KBM-7 (cell line): ENCODE data around the gene NRN1L.

ENCODE experiments used
- DNase-seq: peaks from one replicate; pipeline ENCODE4 v3.0.0-alpha.2; 2015
- in situ Hi-C: fragments of 300-500 bp; cut with MboI; formaldehyde crosslinking; loops from 2 replicates; pipeline ENCODE4 v1.14.3; 2020; ENCODE audit warnings: low sequenced_read_pairs, low pct_unique_long_range_greater_than_20kb, mixed read lengths

NRN1L gene

DNA sequence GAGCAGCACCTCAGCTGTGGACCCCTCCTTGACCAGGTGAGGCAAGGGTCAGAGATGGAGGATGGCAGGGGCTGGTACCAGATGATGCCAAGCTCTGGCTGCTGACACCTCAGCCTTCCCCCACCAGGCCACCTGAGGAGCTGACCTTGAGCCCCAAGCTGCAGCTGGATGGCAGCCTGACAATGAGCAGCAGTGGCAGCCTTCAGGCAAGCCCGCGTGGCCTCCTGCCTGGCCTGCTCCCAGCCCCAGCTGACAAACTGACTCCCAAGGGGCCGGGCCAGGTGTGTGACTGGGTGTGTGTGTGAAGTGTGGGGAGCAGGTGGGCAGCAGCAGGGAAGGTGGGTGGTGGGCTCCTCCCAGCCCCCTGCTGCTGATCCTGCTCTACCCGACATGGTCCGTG, 4.7 kb upstream of the NRN1L start:
- no peak for DNase-seq
- in situ Hi-C loops: no loop called here

DNA sequence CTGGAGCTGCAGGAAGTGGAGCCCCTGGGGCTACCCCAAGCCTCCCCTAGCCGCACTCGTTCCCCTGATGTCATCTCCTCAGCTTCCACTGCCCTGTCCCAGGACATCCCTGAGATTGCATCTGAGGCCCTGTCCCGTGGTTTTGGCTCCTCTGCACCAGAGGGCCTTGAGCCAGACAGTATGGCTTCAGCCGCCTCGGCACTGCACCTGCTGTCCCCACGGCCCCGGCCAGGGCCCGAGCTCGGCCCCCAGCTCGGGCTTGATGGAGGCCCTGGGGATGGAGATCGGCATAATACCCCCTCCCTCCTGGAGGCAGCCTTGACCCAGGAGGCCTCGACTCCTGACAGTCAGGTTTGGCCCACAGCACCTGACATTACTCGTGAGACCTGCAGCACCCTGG, 4.1 kb upstream of the NRN1L start:
- in situ Hi-C loops: no loop called here
- no peak for DNase-seq

DNA sequence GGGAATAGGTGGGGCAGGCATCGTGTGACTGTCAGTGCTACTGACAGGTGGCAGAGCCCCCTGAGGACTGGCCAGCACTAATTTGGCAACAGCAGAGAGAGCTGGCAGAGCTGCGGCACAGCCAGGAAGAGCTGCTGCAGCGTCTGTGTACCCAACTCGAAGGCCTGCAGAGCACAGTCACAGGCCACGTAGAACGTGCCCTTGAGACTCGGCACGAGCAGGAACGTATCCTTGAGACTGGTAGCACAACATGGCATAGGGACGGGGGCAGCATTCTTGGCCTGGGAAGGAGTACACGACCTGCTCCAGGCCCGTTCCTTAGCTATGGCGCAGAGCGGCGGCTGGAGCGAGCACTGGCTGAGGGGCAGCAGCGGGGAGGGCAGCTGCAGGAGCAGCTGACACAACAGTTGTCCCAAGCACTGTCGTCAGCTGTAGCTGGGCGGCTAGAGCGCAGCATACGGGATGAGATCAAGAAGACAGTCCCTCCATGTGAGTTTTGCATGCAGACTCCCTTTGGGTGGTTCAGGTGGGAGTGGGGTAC, 3.0 kb upstream of the NRN1L start:
- in situ Hi-C loops: no loop called here
- no peak for DNase-seq

DNA sequence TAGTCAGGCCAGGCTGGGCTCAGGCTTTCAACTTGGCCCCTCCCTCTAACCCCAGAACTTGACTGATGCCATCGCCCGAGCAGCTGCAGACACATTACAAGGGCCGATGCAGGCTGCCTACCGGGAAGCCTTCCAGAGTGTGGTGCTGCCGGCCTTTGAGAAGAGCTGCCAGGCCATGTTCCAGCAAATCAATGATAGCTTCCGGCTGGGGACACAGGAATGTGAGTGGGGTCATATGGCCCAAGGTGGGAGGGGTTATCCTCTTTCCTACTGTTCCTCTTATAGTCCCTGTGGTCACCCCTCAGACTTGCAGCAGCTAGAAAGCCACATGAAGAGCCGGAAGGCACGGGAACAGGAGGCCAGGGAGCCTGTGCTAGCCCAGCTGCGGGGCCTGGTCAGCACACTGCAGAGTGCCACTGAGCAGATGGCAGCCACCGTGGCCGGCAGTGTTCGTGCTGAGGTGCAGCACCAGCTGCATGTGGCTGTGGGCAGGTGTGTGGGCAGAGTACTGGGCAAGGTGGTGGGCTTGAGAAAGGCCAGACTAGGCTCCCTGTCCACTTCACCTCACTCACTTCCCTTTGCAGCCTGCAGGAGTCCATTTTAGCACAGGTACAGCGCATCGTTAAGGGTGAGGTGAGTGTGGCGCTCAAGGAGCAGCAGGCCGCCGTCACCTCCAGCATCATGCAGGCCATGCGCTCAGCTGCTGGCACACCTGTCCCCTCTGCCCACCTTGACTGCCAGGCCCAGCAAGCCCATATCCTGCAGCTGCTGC, 2.1 kb upstream of the NRN1L start:
- in situ Hi-C loops: no loop called here

DNA sequence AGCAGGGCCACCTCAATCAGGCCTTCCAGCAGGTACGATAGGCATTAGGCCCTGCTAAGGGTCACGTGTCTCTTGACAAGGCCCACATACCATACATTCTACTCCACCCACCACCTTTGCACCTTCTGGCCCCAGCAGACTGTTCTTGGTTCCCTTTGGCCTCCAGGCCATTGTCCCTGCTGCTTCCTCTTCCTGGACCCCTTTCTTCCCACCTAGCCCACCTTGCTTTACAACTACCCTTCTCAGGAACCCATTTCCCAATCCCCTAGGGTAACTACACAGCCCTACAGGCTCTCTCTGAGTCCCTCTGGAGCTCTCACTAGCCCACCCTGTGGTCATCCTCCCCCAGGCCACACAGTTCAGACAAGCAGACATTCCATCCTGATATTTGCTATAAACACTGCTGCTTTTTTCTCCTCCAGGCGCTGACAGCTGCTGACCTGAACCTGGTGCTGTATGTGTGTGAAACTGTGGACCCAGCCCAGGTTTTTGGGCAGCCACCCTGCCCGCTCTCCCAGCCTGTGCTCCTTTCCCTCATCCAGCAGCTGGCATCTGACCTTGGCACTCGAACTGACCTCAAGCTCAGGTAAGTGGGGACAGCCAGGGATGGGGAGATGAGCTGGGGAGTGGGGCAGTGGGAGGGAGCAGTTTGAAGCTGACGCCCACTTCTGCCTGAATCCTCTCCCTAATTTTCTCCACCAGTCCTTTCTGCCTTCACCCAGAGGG, 1.4 kb upstream of the NRN1L start:
- DNase-seq: no peak
- in situ Hi-C loops: no loop called here

More for the DNA sequence above, 2.1 kb upstream of the NRN1L start:
- no peak for DNase-seq

DNA sequence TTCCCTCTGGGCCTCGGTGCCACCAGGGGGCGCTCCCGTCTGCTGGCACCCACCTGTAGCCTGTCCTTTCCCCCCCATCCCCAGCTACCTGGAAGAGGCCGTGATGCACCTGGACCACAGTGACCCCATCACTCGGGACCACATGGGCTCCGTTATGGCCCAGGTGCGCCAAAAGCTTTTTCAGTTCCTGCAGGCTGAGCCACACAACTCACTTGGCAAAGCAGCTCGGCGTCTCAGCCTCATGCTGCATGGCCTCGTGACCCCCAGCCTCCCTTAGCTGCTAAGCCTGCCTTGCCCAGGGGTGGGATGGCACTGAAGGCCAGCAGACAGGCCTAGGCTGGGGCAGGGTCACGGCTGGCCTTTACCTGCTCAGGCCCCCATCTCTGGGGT, 818 bp upstream of the NRN1L start:
- peak; percentile 73 for DNase-seq
- in situ Hi-C loops: no loop called here

DNA sequence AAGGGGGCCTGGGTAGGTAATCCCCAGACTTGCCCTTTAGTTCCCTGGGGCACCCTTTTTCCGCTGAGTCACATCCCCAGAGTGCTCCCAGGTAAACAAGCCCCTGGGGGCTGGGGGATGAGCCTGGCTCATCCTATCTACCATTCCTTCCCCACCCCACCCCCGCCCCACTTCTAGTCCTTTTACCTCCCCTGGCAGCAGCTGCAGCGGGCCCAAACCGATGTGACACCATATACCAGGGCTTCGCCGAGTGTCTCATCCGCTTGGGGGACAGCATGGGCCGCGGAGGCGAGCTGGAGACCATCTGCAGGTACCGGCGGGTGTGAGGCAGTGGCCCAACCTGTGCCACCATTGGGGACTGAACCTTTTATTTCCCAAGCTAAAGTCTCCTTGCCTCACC, 860 bp downstream of the NRN1L start:
- in situ Hi-C loops: no loop called here

DNA sequence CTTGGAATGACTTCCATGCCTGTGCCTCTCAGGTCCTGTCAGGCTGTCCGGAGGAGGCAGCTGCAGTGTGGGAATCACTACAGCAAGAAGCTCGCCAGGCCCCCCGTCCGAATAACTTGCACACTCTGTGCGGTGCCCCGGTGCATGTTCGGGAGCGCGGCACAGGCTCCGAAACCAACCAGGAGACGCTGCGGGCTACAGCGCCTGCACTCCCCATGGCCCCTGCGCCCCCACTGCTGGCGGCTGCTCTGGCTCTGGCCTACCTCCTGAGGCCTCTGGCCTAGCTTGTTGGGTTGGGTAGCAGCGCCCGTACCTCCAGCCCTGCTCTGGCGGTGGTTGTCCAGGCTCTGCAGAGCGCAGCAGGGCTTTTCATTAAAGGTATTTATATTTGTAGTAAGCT, 1.3 kb downstream of the NRN1L start:
- in situ Hi-C loops: no loop called here
- no peak for DNase-seq

More for the DNA sequence above, 860 bp downstream of the NRN1L start:
- no peak for DNase-seq

DNA sequence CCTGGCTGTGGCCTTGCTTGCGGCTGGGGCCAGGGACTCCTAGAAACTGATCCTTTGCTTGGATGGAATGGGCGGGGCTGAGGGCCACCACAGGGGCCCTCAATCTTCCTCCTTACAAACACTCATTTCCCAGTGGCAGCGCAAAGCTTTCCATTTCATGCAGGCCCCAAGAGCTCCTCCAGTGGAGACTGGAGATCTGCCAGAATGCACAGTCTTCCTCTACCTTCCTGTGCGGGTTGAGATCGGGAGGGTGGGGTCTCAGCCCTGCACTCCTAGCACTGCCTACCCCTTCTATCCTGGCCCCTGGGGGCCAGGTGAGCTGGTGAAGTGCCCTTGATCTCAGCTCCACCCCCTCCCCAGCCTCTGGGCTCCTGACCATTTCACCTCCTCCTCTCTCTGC, 1.7 kb downstream of the NRN1L start:
- in situ Hi-C loops: no loop called here
- no peak for DNase-seq

DNA sequence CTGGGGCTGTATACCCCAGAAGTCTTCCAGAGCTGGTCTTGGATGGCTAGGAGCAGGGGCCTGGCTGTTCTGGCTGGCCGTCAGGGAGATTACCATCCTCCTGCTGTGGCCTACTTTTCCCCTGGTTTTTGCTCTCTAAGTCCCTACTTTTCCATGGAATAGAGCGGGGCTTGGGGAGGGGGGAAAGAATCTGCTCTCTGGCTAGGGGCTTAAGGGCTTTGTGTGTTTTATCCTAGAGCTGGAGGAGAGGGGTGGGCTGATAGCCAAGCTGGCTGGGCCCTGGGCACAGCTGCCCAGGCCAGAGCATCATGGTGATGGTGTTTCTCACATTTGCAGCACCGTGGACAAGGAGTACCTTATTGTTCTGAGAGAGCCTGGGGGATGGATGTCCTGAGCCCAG, 3.6 kb downstream of the NRN1L start:
- in situ Hi-C loops: no loop called here
- DNase-seq: no peak

DNA sequence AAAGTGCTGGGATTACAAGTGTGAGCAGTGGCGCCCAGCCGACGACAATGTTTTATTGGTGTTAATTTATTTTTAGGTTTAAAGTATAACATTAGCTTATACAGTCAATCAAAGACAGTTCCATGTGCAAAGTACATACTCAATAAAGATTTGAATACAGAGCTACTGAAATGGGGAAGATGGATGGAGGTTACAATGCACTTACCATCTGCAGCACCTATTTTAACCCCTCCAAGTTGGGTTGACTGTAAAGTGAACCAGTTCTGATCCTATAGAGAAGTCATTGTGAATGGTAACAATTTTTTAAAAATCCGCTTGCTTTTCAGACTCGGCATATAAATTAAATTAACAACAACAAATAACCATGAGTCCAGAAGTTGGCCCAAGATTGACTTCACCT, 7.7 kb downstream of the NRN1L start:
- in situ Hi-C loops: no loop called here
- DNase-seq: no peak

DNA sequence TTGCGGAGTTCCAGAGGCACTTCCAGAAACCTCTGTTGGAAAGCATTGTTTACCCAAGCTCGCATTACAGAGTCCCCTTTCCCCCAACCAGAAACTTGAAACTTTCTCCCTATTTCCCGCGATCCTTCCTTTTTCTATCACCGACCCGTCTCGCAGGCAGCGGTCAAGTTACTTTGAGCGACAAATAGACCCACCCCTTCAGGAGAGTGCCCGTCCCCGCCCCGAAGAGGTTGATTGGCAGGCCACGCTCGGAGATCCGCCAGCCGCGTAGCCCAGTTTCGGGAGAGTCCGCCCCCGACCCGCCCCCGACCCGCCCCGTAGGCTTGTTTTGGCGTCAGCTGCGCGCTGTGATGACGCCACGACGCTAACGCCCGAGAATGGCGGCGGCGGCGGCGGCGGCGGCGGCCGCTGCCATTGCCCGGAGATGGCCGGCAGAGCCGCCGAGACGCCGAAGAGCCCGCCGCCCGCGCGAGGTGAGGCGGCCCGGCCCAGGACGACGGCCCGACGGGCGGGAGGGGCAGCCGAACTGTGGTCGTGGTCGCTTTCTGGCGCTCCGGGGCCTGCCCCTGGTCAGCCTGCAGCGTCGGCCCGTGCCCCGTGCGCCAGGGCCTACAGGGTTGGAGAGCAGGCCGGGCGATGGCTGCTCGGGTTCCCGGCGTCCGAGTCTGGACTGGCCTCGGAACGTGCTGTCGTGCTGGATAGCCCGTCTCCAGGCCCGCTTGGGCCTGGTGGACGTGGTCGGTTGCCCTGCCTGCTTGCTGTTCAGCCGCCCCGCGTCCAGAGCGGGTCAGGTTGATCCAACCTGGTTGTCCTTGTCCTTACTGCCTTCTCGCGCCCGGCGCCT, 8.4 kb downstream of the NRN1L start, which contains the start of gene PSKH1:
PSKH1 (plus strand) TSS at position 356 of the 844 bp plus-strand sequence. CDS start 15,496 bp downstream, outside the sequence.
- DNase-seq: peak; percentile 94
- in situ Hi-C loops: no loop called here

DNA sequence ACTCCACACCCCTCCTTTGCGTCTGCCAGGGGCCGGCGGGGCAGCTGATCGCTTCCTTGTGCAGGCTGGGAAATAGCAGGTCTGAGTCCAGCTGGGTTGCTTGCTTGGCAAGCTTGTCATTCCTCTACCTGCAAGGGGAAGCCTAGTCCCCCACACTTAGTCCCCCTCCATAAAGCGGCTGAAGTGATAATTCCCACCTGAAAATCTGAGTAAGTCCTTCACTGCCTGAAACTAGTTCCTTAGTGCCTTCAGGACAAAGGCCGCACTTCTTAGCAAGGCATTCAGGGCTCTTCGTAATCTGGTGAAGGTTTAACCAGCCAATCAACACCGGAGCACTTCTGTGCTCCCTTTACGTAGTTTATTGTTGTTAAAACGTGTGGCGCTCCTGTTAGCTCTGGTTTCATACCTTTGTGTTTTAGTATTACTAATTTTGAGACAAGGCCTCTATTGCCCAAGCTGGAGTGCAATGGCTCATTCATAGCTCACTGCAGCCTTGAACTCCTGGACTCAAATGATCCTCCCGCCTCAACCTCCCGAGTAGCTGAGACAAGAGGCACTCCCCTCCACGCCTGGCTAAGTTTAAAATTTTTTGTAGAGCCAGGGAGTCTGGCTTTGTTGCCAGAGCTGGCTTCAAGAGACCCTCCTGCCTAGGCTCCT, 9.2 kb downstream of the NRN1L start:
- DNase-seq: no peak
- in situ Hi-C loops: no loop called here

DNA sequence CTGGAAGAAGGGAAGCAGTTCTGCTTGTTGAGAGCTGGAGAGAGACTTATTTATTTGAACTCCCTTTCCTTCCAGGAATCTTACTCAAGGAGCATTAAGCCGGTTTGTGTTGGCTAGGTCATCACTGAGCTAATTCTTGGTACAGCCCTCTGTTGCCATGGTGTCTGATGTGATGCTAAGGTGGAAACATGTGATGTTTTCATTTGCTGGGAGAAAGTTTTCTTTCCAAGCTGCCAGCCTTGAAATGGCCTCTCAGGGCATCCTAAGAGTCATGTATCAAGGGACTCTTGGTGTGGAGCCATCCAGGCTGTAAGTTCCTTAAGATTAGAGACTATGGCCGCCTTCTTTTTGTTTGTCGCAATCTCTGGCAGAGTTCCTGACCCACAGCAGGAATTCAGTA, 12.5 kb downstream of the NRN1L start:
- in situ Hi-C loops: no loop called here
- DNase-seq: no peak

DNA sequence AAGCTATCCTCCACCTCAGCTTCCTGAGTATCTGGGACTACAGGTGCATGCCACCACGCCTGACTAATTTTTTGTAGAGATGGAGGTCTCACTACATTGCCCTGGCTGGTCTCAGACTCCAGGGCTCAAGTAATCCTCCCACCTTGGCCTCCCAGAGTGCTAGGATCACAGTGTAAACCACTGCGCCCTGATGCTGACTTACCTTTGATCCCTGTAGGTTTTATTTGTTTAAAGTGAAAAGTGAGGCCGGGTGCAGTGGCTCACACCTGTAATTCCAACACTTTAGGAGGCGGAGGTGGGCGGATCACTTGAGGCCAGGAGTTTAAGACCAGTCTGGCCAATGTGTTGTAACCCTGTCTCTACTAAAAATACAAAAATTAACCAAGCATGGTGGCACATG, 17.0 kb downstream of the NRN1L start:
- no peak for DNase-seq
- in situ Hi-C loops: no loop called here

DNA sequence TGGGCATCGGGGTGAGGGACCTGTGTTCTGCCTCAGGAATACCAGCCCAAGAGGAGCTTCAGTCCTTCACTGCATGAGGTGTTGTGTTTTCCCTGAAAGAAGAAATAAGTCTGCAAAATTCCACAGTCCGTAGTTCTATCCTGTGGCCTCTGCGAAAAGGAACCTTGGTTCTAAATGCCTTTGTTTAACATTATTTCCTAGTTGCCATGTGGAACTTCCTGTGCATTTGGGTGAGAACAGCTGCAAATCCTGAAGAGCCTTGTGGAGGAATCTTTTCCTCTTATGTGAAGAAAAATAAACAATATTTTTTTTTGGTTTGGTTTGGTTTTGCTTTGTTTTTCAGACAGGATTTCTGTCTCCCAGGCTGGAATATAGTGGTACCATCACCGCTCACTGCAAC, 18.1 kb downstream of the NRN1L start:
- in situ Hi-C loops: no loop called here
- no peak for DNase-seq

DNA sequence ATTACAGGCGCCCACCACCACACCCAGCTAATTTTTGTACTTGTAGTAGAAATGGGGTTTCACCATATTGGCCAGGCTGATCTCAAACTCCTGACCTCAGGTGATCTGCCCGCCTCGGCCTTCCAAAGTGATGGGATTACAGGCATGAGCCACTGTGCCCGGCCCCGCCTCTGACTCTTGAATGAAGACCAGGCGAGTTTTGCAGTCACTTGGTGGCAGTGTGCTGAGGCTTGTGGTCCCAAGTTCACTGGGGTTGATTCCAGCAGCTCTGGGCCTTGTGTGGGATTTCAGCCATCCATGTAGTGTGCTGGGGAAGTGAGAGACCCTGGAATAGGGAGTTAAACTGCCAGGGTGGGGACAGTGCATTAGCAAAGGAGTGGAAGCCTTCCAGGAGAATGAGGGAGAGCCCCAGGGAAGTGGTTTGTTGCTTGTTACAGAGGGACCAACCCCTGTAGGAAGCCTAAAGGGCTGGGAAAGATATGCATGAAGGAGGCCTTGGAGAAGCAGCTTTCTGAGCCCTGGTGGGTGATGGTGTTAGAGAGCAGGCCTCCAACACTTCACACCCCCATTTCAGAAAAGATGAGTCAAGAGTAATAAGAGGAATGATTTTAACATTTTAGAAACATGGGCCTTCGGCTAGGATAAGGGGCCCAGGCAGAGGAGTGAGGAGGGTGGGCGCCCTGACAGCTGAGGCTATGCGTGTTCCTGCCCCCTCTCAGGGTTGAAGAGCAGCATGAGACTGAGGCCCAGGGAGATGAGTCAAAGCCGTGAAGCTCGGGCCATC, 22.9 kb downstream of the NRN1L start:
- no peak for DNase-seq
- in situ Hi-C loops: no loop called here

DNA sequence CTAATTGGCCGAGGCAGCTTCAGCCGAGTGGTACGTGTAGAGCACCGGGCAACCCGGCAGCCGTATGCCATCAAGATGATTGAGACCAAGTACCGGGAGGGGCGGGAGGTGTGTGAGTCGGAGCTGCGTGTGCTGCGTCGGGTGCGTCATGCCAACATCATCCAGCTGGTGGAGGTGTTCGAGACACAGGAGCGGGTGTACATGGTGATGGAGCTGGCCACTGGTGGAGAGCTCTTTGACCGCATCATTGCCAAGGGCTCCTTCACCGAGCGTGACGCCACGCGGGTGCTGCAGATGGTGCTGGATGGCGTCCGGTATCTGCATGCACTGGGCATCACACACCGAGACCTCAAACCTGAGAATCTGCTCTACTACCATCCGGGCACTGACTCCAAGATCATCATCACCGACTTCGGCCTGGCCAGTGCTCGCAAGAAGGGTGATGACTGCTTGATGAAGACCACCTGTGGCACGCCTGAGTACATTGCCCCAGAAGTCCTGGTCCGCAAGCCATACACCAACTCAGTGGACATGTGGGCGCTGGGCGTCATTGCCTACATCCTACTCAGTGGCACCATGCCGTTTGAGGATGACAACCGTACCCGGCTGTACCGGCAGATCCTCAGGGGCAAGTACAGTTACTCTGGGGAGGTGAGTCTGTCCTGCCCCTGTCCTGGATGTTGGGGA, 24.5 kb downstream of the NRN1L start:
- DNase-seq: no peak
- in situ Hi-C loops: no loop called here
